Measurements from ENCODE around the gene ZBTB7B. TPM values are rescaled to one million over a fixed set of nuclear protein-coding genes. Genes with fewer than 3 reads are reported as not detected.

ZBTB7B gene
- total and polyA plus RNA-seq, 9 of the 15 experiments (the other 6 are each of a cell fraction or from before 2014, with no cell fraction given) = 0.04 to 46.5 (median 15.2) TPM

GRCh38 chr1:155000726-155001424 lies 1.7 kb upstream of the ZBTB7B start (continued):
- TF ChIP-seq NKRF (IDR thresholded peaks at IDR 0.05; ENCODE audit: borderline replicate concordance) (peak; percentile 27; the same call in 1 of the 2 replicates), POLR2G (IDR thresholded peaks at IDR 0.05; ENCODE audit: low read depth, low read length) (peak; percentile 92), ZNF124 (CRISPR knock-in tag; IDR thresholded peaks at IDR 0.05) (no peak), ZNF174 (CRISPR knock-in tag; IDR thresholded peaks at IDR 0.05) (no peak), ZNF146 (CRISPR knock-in tag; IDR thresholded peaks at IDR 0.05; ENCODE audit: unreplicated experiment) (peak; percentile 32), E2F1 (CRISPR knock-in tag; IDR thresholded peaks at IDR 0.05) (peak; percentile 60; the same call in 1 of the 2 replicates), DEAF1 (CRISPR knock-in tag; IDR thresholded peaks at IDR 0.05) (no peak), POLR2H (tag; IDR thresholded peaks at IDR 0.05; ENCODE audit: low read depth) (peak; percentile 49), FOSL1 (tag; conservative IDR thresholded peaks at IDR 0.05) (peak; percentile 96), ZNF24 (IDR thresholded peaks at IDR 0.05) (0 out of 2 replicates have a peak, but pooled peaks have one; percentile 25), U2AF2 (optimal IDR thresholded peaks at IDR 0.05; ENCODE audit: low read depth, low read length) (no peak), NONO (IDR thresholded peaks at IDR 0.05; ENCODE audit: low read depth in 2 of 2, low read length in 1 of 2) (peak in 1 of 2 experiments; percentile 78; a peak in 2 of 4 replicates), ZSCAN32 (CRISPR knock-in tag; IDR thresholded peaks at IDR 0.05) (no peak), MAX (CRISPR knock-in tag; IDR thresholded peaks at IDR 0.05) (peak; percentile 69), POLR3A (IDR thresholded peaks at IDR 0.05; ENCODE audit: borderline replicate concordance, extremely low read depth, insufficient read depth, insufficient read length) (no peak), RBFOX2 (IDR thresholded peaks at IDR 0.05; ENCODE audit: low read depth, low read length) (peak; percentile 90), HDAC2 (IDR thresholded peaks at IDR 0.05) (peak; percentile 81), ZNF57 (CRISPR knock-in tag; IDR thresholded peaks at IDR 0.05) (no peak), PYGO2 (tag; IDR thresholded peaks at IDR 0.05) (0 out of 2 replicates have a peak, but pooled peaks have one; percentile 45), BDP1 (IDR thresholded peaks at IDR 0.05; ENCODE audit: insufficient read depth, insufficient read length) (no peak), JUND (IDR thresholded peaks at IDR 0.05; ENCODE audit: borderline replicate concordance, low read depth, low read length) (peak; percentile 87), JUND (tag; IDR thresholded peaks at IDR 0.05; ENCODE audit: borderline replicate concordance, low read depth, low read length) (peak; percentile 84; the same call in 1 of the 3 replicates), C11orf30 (IDR thresholded peaks at IDR 0.05; ENCODE audit: low read depth) (peak; percentile 82), LCOR (CRISPR knock-in tag; IDR thresholded peaks at IDR 0.05) (peak; percentile 63)

Data from K562 (cell line).